Measurements from ENCODE around the gene ZBTB48. TPM values are rescaled to one million over a fixed set of nuclear protein-coding genes. Genes with fewer than 3 reads are reported as not detected.
"Not testable (repeated sequence)": the region's sequence is repeated elsewhere in the genome, so short reads cannot be mapped to it uniquely, and the experiment has no call there.

ZBTB48 gene
- total RNA-seq, 1 donor = 60.9 TPM

DNA sequence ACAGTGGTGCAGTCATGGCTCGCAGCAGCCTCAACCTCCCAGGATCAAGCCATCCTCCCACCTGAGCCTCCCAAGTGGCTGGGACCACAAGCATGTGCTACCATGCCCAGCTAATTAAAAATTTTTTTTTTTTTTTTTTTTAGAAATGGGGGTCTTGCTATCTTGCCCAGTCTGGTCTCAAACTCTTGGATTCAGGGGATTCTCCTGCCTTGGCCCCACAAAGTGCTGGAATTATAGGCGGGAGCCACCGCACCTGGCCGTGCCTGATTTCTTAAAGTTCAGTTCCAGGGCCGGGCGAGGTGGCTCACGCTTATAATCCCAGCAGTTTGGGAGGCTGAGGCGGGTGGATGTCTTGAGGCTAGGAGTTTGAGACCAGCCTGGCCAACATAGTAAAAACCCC lies 51.3 kb downstream of the ZBTB48 start:
- DNase-seq (ENCODE audit: low read depth in 2 of 3, low spot score in 2 of 3) = no peak

DNA sequence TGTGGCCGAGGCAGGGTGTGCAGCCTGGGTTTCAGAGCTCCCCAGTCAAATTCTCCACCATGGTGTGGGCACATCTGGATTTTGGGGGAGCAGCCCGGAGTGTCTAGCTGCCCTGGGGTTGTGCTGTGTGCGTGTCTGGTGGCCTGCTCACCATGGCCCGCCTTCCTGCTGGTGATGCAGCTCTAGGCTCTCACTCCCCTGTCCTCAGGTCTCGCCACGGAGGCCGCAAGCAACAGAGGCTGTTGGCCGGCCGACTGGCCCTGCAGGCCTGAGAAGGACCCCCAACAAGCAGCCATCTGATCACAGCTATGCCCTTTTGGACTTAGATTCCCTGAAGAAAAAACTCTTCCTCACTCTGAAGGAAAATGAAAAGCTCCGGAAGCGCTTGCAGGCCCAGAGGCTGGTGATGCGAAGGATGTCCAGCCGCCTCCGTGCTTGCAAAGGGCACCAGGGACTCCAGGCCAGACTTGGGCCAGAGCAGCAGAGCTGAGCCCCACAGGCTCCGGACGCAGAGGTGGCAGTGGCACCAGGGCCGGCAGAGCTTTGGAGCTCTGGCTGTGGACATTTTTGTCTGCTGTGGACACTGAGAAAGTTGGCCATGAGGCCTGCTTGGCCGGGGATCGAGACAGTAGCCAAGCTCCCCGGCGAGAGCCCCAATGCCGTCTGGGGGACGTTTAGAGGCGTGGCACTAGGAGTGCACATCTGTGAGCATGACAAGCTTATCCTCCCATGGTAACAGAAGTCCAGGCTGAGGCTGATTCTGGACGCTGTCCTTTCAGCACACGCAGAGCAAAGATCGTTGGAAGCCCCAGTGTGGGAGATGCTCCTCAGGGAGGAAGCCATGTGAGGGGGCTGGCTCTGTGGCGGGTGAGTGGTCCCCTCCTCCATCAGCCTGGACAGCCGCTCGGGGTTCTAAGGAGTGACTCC lies 53.1 kb downstream of the ZBTB48 start:
- DNase-seq (ENCODE audit: low read depth in 2 of 3, low spot score in 2 of 3) = no peak

DNA sequence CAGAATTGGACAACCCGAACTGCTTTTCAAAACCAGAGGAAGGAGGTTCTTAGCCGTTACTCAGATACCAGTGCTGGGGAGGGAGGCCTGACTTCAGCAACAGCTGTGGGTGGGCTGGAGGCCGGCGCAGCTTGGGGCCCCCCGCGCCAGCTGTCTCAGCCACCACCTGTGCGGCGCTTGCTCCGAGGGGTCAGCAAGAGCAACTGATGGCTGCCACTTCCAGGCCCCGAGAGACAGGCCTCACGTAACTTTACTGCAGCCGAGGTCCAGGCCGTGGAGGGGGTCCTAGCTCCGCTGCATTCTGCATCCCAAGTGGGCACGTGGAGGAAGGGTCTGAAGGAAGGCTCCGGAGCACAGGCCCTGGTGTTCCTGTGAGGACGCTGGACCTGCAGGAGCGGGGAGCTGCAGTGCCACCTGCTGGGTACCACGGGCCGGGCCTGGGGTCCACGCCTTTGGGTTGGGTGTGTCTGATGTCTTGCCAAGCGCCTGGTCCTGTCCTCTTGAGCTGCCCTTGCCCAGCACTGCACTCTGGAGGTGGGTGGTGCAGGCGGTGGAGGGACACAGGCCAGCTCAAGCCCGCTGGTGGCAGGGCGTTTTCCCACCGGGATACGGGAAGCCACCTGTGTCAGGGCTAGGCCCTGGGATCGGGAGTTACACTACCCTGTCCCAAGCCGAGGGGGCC lies 54.7 kb downstream of the ZBTB48 start:
- DNase-seq (ENCODE audit: low read depth in 2 of 3, low spot score in 2 of 3) = peak in 2 of 3 donors; percentile 50 to 62

DNA sequence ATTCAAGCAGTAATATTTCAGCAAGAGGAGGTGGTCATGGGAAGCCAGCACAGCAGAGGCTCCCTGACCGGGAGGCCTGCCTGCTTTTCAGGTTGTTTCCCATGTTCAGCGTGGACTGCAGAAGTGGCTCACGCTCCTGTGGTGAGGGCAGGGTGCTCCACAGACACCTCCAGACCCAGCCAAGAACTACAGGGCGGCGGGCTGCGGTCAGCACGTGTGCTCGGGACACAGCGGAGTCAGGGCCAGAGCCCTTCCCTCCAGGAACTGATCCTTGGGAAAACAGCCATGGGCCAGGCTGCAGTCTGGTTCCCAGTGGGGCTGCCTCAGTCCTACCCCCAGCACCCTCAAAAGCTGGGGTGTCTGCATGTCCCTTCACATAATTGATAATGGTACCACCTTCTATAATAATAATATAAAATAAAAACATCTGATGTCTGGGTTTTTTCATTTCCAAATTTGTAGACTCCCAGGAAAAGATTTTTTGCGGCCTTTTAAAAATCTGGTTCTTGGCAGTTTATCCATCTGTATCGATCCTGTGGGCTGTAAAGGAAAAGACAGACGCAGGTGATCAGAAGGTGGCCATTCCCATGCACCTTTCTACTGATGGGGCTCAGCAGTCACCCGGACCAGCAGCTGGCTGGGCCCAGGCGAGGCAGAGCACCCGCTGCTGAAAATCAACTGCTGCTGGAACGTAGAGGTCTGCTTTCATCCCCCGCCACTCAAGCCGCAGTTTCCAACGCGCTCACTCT lies 55.5 kb downstream of the ZBTB48 start:
- no peak for DNase-seq (ENCODE audit: low read depth in 2 of 3, low spot score in 2 of 3)

DNA sequence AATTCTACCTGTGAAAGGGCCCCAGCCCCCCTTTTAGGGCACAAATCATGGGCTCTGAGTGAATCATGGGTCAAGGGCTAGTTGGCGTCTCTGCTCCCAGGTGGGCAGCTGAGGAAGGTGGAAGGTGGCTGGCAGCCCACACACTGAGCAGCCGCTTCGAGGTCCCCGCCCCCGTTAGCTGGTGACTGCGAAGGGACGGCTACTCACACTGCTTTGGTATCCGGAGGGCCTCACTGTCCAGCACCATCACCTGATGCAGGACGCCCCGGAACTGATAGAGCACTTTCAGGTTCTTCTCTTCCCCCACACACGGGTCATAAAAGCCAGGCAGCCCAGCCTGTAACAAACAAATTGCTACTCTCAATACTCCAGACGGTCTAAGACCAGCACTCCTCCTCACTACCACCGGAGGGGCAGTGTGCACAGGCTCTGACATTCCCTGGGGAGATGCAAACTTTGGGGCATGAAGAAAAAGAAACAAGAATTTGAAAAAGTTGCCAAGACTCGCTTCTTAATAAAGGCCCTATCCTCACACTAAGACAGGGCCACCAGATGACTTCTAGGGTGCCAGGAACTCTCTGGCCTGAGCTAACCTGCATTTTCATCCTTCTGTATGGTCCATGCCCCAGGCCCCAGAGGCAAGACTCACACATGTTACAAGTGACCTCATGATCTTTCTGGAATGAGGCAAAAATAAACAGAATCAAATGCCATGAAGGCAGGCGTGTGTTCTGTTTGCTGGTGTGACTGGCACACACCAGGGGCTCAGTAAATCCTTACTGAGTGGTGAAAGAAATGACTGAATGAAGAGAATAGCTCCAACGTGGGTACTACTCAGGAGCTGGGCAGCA lies 56.3 kb downstream of the ZBTB48 start:
- no peak for DNase-seq (ENCODE audit: low read depth in 2 of 3, low spot score in 2 of 3)

DNA sequence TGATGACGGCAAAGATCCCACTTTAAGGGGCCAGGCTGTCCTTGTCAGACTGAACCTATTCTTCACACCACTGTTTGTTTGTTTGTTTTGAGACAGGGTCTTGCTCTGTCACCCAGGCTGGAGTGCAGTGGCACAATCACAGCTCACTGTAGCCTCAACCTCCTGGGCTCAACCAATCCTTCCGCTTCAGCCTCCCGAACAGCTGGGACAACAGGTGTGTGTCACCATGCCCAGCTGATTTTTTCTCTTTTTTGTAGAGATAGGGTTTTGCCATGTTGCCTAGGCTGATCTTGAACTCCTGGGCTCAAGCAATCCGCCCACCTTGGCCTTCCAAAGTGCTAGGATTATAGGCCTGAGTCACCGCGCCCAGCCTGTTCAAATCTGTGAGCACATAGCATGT lies 57.0 kb downstream of the ZBTB48 start:
- not testable (repeated sequence) for DNase-seq (ENCODE audit: low read depth in 2 of 3, low spot score in 2 of 3)

DNA sequence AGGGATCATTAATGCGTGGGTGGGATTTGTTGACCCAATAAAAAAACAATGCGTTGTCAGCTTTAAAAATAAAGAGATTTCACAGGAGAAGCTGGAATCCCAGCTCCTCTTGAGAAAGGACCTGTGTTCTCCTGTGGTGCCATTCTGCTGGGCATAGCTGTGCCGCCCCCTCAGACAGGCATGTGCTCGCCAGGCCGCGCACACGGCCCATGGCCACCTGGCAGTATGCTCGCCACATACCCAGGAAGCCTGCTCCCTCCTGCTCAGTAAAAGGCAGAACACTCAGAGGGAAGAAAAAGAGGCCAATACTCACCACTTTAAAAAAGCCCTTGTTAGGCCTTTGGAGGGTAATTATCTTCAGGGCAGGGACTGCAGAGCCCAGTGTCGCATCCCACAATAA lies 58.0 kb downstream of the ZBTB48 start:
- no peak for DNase-seq (ENCODE audit: low read depth in 2 of 3, low spot score in 2 of 3)

DNA sequence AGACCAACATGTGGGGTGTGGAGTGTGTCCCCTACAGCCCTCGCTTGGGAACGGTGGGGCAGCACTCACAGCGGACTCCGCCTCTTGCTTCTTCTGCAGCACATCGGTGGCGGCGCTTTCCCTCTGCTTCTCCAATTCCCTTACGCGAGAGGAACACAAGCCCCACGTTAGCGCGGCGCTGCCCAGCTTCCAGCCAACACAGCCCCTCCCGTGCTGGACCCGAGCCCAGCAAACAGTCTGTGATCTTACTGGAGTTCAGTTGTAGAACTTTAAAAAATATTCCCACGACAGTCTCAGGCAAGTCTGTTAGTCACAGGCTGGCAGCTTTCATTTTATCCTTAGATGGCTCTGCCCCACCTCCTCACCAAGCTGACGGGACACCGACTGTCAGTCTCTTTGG lies 58.4 kb downstream of the ZBTB48 start:
- DNase-seq (ENCODE audit: low read depth in 2 of 3, low spot score in 2 of 3) = no peak

Small RNAs within 50 kb of the gene (small RNA-seq; reads per million reads assigned to genes)
- not detected for gene RNU6-731P

Other genes starting within 250 kb of the ZBTB48 start
- 38.8 TPM for gene ACOT7, start 186.2 kb upstream of the ZBTB48 start, total RNA-seq
- under 0.01 TPM for gene HES2, start 160.1 kb upstream of the ZBTB48 start, total RNA-seq
- 0.27 TPM for gene ESPN, start 155.2 kb upstream of the ZBTB48 start, total RNA-seq
- 7.3 TPM for gene TNFRSF25, start 113.8 kb upstream of the ZBTB48 start, total RNA-seq
- gene PLEKHG5, start 88.3 kb upstream of the ZBTB48 start, total RNA-seq = 0.54 TPM
- 19.1 TPM for gene NOL9, start 25.5 kb upstream of the ZBTB48 start, total RNA-seq
- not detected for gene TAS1R1, start 24.7 kb upstream of the ZBTB48 start, total RNA-seq
- gene KLHL21, start 22.9 kb downstream of the ZBTB48 start, total RNA-seq = 41.7 TPM
- 7.0 TPM for gene PHF13, start 33.7 kb downstream of the ZBTB48 start, total RNA-seq
- 19.4 TPM for gene THAP3, start 44.9 kb downstream of the ZBTB48 start, total RNA-seq
- 14.5 TPM for gene DNAJC11, start 121.8 kb downstream of the ZBTB48 start, total RNA-seq
- gene CAMTA1, start 205.5 kb downstream of the ZBTB48 start, total RNA-seq = 19.9 TPM